ENCODE data around the gene MYOZ3. TPM values are rescaled to one million over a fixed set of nuclear protein-coding genes. Genes with fewer than 3 reads are reported as not detected.

MYOZ3 gene
- total and polyA plus RNA-seq, 2 of the 8 experiments (the other 6 are each of a cell fraction or from before 2014, with no cell fraction given): 9.6 to 19.1 TPM

GRCh38 chr5:150675069-150675468 is 14.0 kb downstream of the MYOZ3 start (continued):
- TF ChIP-seq CTCF (IDR thresholded peaks at IDR 0.05; ENCODE audit: control extremely low read depth in 1 of 3, insufficient read depth in 1 of 3, low read depth in 1 of 3, low read length in 3 of 3): no peak
- no peak for TF ChIP-seq EGR1 (IDR thresholded peaks at IDR 0.05; ENCODE audit: borderline replicate concordance, low read depth, low read length)
- TF ChIP-seq TEAD4 (IDR thresholded peaks at IDR 0.05; ENCODE audit: low read depth, low read length): no peak
- TF ChIP-seq, protein P1, sequence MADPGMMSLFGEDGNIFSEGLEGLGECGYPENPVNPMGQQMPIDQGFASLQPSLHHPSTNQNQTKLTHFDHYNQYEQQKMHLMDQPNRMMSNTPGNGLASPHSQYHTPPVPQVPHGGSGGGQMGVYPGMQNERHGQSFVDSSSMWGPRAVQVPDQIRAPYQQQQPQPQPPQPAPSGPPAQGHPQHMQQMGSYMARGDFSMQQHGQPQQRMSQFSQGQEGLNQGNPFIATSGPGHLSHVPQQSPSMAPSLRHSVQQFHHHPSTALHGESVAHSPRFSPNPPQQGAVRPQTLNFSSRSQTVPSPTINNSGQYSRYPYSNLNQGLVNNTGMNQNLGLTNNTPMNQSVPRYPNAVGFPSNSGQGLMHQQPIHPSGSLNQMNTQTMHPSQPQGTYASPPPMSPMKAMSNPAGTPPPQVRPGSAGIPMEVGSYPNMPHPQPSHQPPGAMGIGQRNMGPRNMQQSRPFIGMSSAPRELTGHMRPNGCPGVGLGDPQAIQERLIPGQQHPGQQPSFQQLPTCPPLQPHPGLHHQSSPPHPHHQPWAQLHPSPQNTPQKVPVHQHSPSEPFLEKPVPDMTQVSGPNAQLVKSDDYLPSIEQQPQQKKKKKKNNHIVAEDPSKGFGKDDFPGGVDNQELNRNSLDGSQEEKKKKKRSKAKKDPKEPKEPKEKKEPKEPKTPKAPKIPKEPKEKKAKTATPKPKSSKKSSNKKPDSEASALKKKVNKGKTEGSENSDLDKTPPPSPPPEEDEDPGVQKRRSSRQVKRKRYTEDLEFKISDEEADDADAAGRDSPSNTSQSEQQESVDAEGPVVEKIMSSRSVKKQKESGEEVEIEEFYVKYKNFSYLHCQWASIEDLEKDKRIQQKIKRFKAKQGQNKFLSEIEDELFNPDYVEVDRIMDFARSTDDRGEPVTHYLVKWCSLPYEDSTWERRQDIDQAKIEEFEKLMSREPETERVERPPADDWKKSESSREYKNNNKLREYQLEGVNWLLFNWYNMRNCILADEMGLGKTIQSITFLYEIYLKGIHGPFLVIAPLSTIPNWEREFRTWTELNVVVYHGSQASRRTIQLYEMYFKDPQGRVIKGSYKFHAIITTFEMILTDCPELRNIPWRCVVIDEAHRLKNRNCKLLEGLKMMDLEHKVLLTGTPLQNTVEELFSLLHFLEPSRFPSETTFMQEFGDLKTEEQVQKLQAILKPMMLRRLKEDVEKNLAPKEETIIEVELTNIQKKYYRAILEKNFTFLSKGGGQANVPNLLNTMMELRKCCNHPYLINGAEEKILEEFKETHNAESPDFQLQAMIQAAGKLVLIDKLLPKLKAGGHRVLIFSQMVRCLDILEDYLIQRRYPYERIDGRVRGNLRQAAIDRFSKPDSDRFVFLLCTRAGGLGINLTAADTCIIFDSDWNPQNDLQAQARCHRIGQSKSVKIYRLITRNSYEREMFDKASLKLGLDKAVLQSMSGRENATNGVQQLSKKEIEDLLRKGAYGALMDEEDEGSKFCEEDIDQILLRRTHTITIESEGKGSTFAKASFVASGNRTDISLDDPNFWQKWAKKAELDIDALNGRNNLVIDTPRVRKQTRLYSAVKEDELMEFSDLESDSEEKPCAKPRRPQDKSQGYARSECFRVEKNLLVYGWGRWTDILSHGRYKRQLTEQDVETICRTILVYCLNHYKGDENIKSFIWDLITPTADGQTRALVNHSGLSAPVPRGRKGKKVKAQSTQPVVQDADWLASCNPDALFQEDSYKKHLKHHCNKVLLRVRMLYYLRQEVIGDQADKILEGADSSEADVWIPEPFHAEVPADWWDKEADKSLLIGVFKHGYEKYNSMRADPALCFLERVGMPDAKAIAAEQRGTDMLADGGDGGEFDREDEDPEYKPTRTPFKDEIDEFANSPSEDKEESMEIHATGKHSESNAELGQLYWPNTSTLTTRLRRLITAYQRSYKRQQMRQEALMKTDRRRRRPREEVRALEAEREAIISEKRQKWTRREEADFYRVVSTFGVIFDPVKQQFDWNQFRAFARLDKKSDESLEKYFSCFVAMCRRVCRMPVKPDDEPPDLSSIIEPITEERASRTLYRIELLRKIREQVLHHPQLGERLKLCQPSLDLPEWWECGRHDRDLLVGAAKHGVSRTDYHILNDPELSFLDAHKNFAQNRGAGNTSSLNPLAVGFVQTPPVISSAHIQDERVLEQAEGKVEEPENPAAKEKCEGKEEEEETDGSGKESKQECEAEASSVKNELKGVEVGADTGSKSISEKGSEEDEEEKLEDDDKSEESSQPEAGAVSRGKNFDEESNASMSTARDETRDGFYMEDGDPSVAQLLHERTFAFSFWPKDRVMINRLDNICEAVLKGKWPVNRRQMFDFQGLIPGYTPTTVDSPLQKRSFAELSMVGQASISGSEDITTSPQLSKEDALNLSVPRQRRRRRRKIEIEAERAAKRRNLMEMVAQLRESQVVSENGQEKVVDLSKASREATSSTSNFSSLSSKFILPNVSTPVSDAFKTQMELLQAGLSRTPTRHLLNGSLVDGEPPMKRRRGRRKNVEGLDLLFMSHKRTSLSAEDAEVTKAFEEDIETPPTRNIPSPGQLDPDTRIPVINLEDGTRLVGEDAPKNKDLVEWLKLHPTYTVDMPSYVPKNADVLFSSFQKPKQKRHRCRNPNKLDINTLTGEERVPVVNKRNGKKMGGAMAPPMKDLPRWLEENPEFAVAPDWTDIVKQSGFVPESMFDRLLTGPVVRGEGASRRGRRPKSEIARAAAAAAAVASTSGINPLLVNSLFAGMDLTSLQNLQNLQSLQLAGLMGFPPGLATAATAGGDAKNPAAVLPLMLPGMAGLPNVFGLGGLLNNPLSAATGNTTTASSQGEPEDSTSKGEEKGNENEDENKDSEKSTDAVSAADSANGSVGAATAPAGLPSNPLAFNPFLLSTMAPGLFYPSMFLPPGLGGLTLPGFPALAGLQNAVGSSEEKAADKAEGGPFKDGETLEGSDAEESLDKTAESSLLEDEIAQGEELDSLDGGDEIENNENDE (IDR thresholded peaks at IDR 0.05; ENCODE audit: insufficient replicate concordance, low read length): no peak
- no peak for TF ChIP-seq POU5F1 (IDR thresholded peaks at IDR 0.05; ENCODE audit: low read depth, low read length)
- no peak for TF ChIP-seq BACH1 (IDR thresholded peaks at IDR 0.05; ENCODE audit: low read length)
- no peak for TF ChIP-seq TBP (IDR thresholded peaks at IDR 0.05; ENCODE audit: low read depth, low read length)
- no peak for TF ChIP-seq SIX5 (IDR thresholded peaks at IDR 0.05; ENCODE audit: low read depth, low read length)
- no peak for TF ChIP-seq RBBP5 (IDR thresholded peaks at IDR 0.05; ENCODE audit: borderline replicate concordance, low read depth, low read length)
- TF ChIP-seq KDM4A (IDR thresholded peaks at IDR 0.05; ENCODE audit: low read depth, low read length, severe bottlenecking): no peak
